HCT116 (cell line): Measurements from ENCODE around the gene TMEM229A. TPM values are rescaled to one million over a fixed set of nuclear protein-coding genes. Genes with fewer than 3 reads are reported as not detected.

Source experiments
- ATAC-seq: fragments of 200-7000 bp; cut with Tn5 transposase; 2 replicates; pipeline ENCODE4 v1.9.1; 2020; ENCODE audit warnings: mild to moderate bottlenecking, moderate library complexity
- BruUV-seq: library from RNA; stranded (reverse); fragments of 400-500 nt; replicated peaks from 2 replicates; lab custom pipeline; 2021; lab: Mats Ljungman, UMichigan
- CTCF ChIA-PET: fragments of 300-600 bp; sonication (Branson Sonifier 250); formaldehyde crosslinking; loops from one replicate; lab custom pipeline; 2021; ENCODE audit warnings: antibody characterized with exemption; lab: Charles Lee
- POLR2A ChIA-PET: fragments of 300-600, 350-600 bp; sonication (Branson Sonifier 250); formaldehyde crosslinking; loops from one replicate; lab custom pipeline; 2021; ENCODE audit warnings: antibody characterized with exemption; lab: Charles Lee
- RAD21 ChIA-PET, 2 experiments: fragments of 300-600 bp; sonication (Branson Sonifier 250); formaldehyde crosslinking; loops; one replicate each; lab custom pipeline; 2023; ENCODE audit warnings: low total read pairs in 2 of 2; ENCODE audit not compliant: uncharacterized antibody in 2 of 2, unreplicated experiment in 2 of 2, low non-redundant PET in 1 of 2; lab: Charles Lee
- DNase-seq: peaks from one replicate; pipeline ENCODE4 v3.0.0-alpha.2; 2010; ENCODE audit warnings: low read depth, low spot score
- H2AFZ ChIP-seq: fragments of 200-600 bp; shearing (Covaris generic), sonication (generic); 2 replicates; pipeline ENCODE4 v1.6.1; 2017; ENCODE audit warnings: low read depth, mixed run types, mixed read lengths, antibody characterized with exemption, low read length; ENCODE audit not compliant: poor library complexity, severe bottlenecking
- H3K27ac ChIP-seq: 2 replicates; pipeline ENCODE4 v1.5.1; 2012; ENCODE audit warnings: low read depth, low read length
- H3K27me3 ChIP-seq: fragments of 200-600 bp; sonication (generic); 2 replicates; pipeline ENCODE4 v1.6.1; 2016; ENCODE audit warnings: mixed run types, low read length, mixed read lengths; ENCODE audit not compliant: insufficient read depth
- H3K36me3 ChIP-seq, 2 experiments: fragments of 200-500 bp in 1 of 2; fragments of 200-600 bp in 1 of 2; sonication (Bioruptor generic) in 1 of 2; sonication (generic) in 1 of 2; 2 replicates each; pipeline versions ENCODE4 v1.5.1 to v1.6.1; 2014 to 2016; ENCODE audit warnings: low read length in 2 of 2, inconsistent platforms in 1 of 2, mixed read lengths in 1 of 2, mixed run types in 1 of 2; ENCODE audit not compliant: insufficient read depth in 2 of 2, control insufficient read depth in 1 of 2
- H3K4me1 ChIP-seq, 2 experiments: fragments of 200-600 bp in 1 of 2; sonication (generic) in 1 of 2; 2 replicates each; pipeline versions ENCODE4 v1.5.1 to v1.6.1; 2012 to 2017; ENCODE audit warnings: low read length in 2 of 2, inconsistent platforms in 1 of 2, mild to moderate bottlenecking in 1 of 2, mixed read lengths in 1 of 2, mixed run types in 1 of 2, moderate library complexity in 1 of 2; ENCODE audit not compliant: insufficient read depth in 2 of 2, control insufficient read depth in 1 of 2
- H3K4me2 ChIP-seq: fragments of 200-600 bp; sonication (generic); 2 replicates; pipeline ENCODE4 v1.6.1; 2017; ENCODE audit warnings: mixed run types, low read length, mixed read lengths
- H3K4me3 ChIP-seq, 2 experiments: fragments of 200-600 bp in 1 of 2; sonication (generic) in 1 of 2; replicated peaks in 1 of 2; 2 replicates each; pipeline ENCODE4 v1.5.1; 2011 to 2016; ENCODE audit warnings: low read length in 2 of 2, control low read depth in 1 of 2, low read depth in 1 of 2, mild to moderate bottlenecking in 1 of 2, mixed read lengths in 1 of 2, mixed run types in 1 of 2
- H3K79me2 ChIP-seq: fragments of 200-600 bp; sonication (generic); 2 replicates; pipeline ENCODE4 v1.6.1; 2017; ENCODE audit warnings: mild to moderate bottlenecking, mixed run types, low read length, moderate library complexity, mixed read lengths; ENCODE audit not compliant: insufficient read depth
- H3K9ac ChIP-seq: fragments of 200-600 bp; sonication (generic); 2 replicates; pipeline ENCODE4 v1.6.1; 2016; ENCODE audit warnings: low read length, mixed read lengths
- H3K9me2 ChIP-seq: fragments of 200-600 bp; sonication (generic), shearing (Covaris generic); 2 replicates; pipeline ENCODE4 v1.6.1; 2017; ENCODE audit warnings: mixed run types, mild to moderate bottlenecking, moderate library complexity; ENCODE audit not compliant: insufficient read depth
- H3K9me3 ChIP-seq, 2 experiments: fragments of 200-500 bp in 1 of 2; fragments of 200-600 bp in 1 of 2; sonication (Bioruptor generic) in 1 of 2; sonication (generic) in 1 of 2; 2 replicates each; pipeline ENCODE4 v1.6.1; 2014 to 2017; ENCODE audit warnings: low read length in 2 of 2, mixed read lengths in 2 of 2, inconsistent platforms in 1 of 2, low read depth in 1 of 2, mild to moderate bottlenecking in 1 of 2, mixed run types in 1 of 2, moderate library complexity in 1 of 2; ENCODE audit not compliant: control insufficient read depth in 1 of 2, insufficient read depth in 1 of 2
- H4K20me1 ChIP-seq: fragments of 200-600 bp; sonication (generic), shearing (Covaris generic); 2 replicates; pipeline ENCODE4 v1.6.1; 2017; ENCODE audit warnings: mixed run types, mild to moderate bottlenecking, moderate library complexity; ENCODE audit not compliant: insufficient read depth
- CEBPB ChIP-seq: IDR thresholded peaks from 2 replicates; pipeline ENCODE4 v1.6.1; 2012; ENCODE audit warnings: low read depth
- EGR1 ChIP-seq: IDR thresholded peaks from 2 replicates; pipeline ENCODE4 v1.6.1; 2012; ENCODE audit warnings: low read depth
- EZH2phosphoT487 ChIP-seq: fragments of 200-600 bp; IDR thresholded peaks from 2 replicates; pipeline ENCODE4 v1.6.1; 2018; ENCODE audit warnings: antibody characterized with exemption, borderline replicate concordance
- FOSL1 ChIP-seq: IDR thresholded peaks from 2 replicates; pipeline ENCODE4 v1.6.1; 2012; ENCODE audit warnings: low read depth
- JUND ChIP-seq: IDR thresholded peaks from 2 replicates; pipeline ENCODE4 v1.6.1; 2012
- POLR2A ChIP-seq: IDR thresholded peaks from 2 replicates; pipeline ENCODE4 v1.7.0; 2011; ENCODE audit warnings: borderline replicate concordance; ENCODE audit not compliant: insufficient read depth, insufficient read length; ENCODE audit errors: extremely low read depth
- POLR2AphosphoS5 ChIP-seq: IDR thresholded peaks from 2 replicates; pipeline ENCODE4 v1.6.1; 2011; ENCODE audit warnings: mild to moderate bottlenecking, low read depth, low read length, moderate library complexity
- RAD21 ChIP-seq: IDR thresholded peaks from 2 replicates; pipeline ENCODE4 v1.6.1; 2012; ENCODE audit warnings: low read depth, mild to moderate bottlenecking
- SIN3A ChIP-seq: IDR thresholded peaks from 2 replicates; pipeline ENCODE4 v1.6.1; 2012; ENCODE audit warnings: low read depth
- SRF ChIP-seq: IDR thresholded peaks from 2 replicates; pipeline ENCODE4 v1.6.1; 2012; ENCODE audit warnings: low read depth
- TCF7L2 ChIP-seq: IDR thresholded peaks from 2 replicates; pipeline ENCODE4 v1.7.0; 2011; ENCODE audit warnings: borderline replicate concordance, inconsistent platforms; ENCODE audit not compliant: insufficient read depth, insufficient read length; ENCODE audit errors: extremely low read depth
- YY1 ChIP-seq: IDR thresholded peaks from 2 replicates; pipeline ENCODE4 v1.6.1; 2011; ENCODE audit warnings: low read length, low read depth, moderate library complexity, mild to moderate bottlenecking; ENCODE audit not compliant: insufficient replicate concordance; ENCODE audit errors: extremely low read depth
- ZFX ChIP-seq: fragments of 450-650 bp; IDR thresholded peaks from 2 replicates; pipeline ENCODE4 v1.6.1; 2017
- intact Hi-C: fragments of 100-400 bp; cut with micrococcal nuclease; formaldehyde crosslinking; loops from 2 replicates; pipeline ENCODE4 v1.10.0; 2022
- total RNA-seq: library from RNA; stranded (reverse); gene quantifications from one replicate; pipeline ENCODE4 v1.2.1, GENCODE V29; 2021; ENCODE audit not compliant: unreplicated experiment
- TF ChIP-seq, protein P1 (sequence below): IDR thresholded peaks from 2 replicates; pipeline ENCODE4 v1.6.1; 2011; ENCODE audit warnings: mild to moderate bottlenecking, low read length, moderate library complexity; ENCODE audit not compliant: insufficient replicate concordance; ENCODE audit errors: extremely low read depth
- TF ChIP-seq, protein P2 (sequence below): IDR thresholded peaks from 2 replicates; pipeline ENCODE4 v1.6.1; 2012

Gene TMEM229A
- total RNA-seq, 1 experiment from 2014 or later = not detected

DNA sequence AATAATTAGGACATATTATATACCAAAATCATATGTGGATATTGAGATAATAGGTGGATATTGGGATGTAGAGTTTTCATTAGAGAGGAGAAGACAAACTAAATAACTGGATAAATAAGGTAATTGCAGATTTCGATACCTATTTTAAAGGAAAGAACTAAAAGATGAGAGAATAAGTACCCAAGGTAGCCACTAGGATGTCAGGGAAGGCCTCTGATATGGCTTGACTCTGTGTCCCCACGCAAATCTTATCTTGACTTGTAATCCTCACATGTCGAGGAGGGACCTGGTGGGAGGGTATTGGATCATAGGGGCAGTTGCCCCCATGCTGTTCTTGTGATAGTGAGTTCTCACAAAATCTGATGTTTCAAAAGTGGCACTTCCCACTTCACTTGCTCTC, 44.7 kb upstream of the TMEM229A start:
- BruUV-seq = no TSS peak
- Histone ChIP-seq H3K27ac (no peak overlapping the region), H3K9me2 (no peaks in the 10 kb centered on the region), H3K4me3 (no peak overlapping the region), H2AFZ (no peak overlapping the region), H3K4me2 (no peak overlapping the region), H3K4me1 (peaks cover 3 to 8% of the 10 kb centered on the region in 2 experiments; a peak in 3 of 4 replicates), H3K27me3 (no peaks in the 10 kb centered on the region), H3K79me2 (no peaks in the 10 kb centered on the region), H3K36me3 (no peaks in the 10 kb centered on the region), H3K9ac (no peak overlapping the region), H4K20me1 (no peaks in the 10 kb centered on the region), H3K9me3 (no peaks in the 10 kb centered on the region)
- DNase-seq (no peak), ATAC-seq (no peak)
- intact Hi-C loops = no loop called here
- TF ChIP-seq SRF = no peak
- TF ChIP-seq FOSL1 = no peak
- no peak for TF ChIP-seq EGR1
- TF ChIP-seq, protein P1, sequence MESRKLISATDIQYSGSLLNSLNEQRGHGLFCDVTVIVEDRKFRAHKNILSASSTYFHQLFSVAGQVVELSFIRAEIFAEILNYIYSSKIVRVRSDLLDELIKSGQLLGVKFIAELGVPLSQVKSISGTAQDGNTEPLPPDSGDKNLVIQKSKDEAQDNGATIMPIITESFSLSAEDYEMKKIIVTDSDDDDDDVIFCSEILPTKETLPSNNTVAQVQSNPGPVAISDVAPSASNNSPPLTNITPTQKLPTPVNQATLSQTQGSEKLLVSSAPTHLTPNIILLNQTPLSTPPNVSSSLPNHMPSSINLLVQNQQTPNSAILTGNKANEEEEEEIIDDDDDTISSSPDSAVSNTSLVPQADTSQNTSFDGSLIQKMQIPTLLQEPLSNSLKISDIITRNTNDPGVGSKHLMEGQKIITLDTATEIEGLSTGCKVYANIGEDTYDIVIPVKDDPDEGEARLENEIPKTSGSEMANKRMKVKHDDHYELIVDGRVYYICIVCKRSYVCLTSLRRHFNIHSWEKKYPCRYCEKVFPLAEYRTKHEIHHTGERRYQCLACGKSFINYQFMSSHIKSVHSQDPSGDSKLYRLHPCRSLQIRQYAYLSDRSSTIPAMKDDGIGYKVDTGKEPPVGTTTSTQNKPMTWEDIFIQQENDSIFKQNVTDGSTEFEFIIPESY = no peak
- no peak for TF ChIP-seq ZFX
- RAD21 ChIA-PET = no interaction called here
- POLR2A ChIA-PET = no interaction called here
- CTCF ChIA-PET = no interaction called here

DNA sequence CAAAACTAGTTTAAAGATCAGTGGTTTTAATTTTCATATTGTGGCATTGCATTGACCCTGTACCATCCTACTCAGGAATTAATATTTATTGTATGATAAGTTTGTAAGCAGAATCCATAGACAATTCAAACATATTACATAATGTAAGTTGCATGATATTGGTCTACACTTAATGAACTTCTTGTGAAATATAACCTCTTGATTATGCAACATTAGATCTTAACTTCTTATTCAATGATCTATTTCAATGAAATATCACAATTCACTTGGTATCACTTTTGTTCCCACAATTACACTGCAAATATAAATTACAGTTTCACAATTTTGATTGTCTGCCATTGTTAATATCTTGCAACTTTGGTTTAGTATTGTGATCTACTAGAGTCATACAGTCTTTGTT, 44.0 kb upstream of the TMEM229A start:
- RAD21 ChIA-PET = no interaction called here
- no peak for DNase-seq
- no peak overlapping the region for H3K9ac ChIP-seq
- no peak overlapping the region for H3K27ac ChIP-seq
- no peaks in the 10 kb centered on the region for H4K20me1 ChIP-seq
- no TSS peak for BruUV-seq
- CTCF ChIA-PET = no interaction called here
- H3K4me1 ChIP-seq = peaks cover 4 to 10% of the 10 kb centered on the region in 2 experiments; a peak in 3 of 4 replicates
- H3K4me2 ChIP-seq = no peak overlapping the region
- no peaks in the 10 kb centered on the region for H3K9me3 ChIP-seq
- no peak overlapping the region for H2AFZ ChIP-seq
- no peak overlapping the region for H3K4me3 ChIP-seq
- no peaks in the 10 kb centered on the region for H3K9me2 ChIP-seq
- intact Hi-C loops = no loop called here
- H3K79me2 ChIP-seq = no peaks in the 10 kb centered on the region
- no peak for ATAC-seq
- POLR2A ChIA-PET = no interaction called here
- no peaks in the 10 kb centered on the region for H3K36me3 ChIP-seq
- H3K27me3 ChIP-seq = no peaks in the 10 kb centered on the region
- TF ChIP-seq, protein P2, sequence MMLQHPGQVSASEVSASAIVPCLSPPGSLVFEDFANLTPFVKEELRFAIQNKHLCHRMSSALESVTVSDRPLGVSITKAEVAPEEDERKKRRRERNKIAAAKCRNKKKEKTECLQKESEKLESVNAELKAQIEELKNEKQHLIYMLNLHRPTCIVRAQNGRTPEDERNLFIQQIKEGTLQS = no peak
- TF ChIP-seq JUND (no peak), POLR2A (no peak), YY1 (no peak), SIN3A (no peak), RAD21 (no peak), ZFX (no peak), EZH2phosphoT487 (no peak), FOSL1 (no peak), CEBPB (no peak), POLR2AphosphoS5 (no peak), SRF (no peak), TCF7L2 (no peak)
- TF ChIP-seq, protein P1 = no peak
